HG03108 (cell line): ENCODE results near the gene NPTN.
"Not testable (repeated sequence)": the region's sequence is repeated elsewhere in the genome, so short reads cannot be mapped to it uniquely, and the experiment has no call there.

ENCODE experiments used
- ATAC-seq: cut with Tn5 transposase; IDR thresholded peaks from one replicate; pipeline ENCODE4 v1.9.1; 2021; ENCODE audit warnings: moderate library complexity; ENCODE audit not compliant: unreplicated experiment

NPTN gene

DNA sequence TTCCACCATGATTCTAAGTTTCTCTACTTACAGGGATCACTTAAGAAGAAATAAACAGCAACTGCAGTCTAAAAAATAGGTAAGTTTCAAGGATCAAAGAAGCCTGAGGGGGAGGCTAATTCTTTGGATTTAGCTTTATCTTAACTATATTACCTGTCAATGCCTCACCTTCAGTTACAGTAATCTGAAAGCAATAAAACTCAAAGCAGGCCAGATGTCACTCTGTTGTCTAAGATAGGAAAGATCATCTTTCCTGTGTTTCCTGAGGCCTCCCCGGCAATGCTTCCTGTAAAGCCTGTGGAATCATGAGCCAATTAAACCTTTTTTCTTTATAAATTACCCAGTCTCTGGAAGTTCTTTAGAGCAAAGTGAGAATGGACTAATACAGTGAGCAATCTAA lies 60.2 kb downstream of the NPTN start:
- no peak for ATAC-seq

DNA sequence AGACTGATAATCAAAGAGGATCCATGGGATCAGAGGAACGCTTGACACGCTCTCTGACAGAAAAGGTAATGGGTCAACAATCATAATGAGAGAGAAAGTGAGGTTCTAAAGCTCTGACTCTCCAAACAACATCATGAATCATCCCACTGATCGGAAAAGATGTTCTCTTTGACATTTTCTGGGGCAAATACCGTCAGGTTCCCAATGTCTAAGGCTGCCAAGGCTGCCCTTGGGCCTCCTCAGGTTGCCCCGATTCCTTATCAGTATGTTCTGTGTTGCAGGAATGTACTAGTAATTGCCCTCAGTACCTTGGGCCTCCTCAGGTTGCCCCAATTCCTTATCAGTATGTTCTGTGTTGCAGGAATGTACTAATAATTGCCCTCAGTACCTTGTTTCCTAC lies 60.9 kb downstream of the NPTN start:
- no peak for ATAC-seq

DNA sequence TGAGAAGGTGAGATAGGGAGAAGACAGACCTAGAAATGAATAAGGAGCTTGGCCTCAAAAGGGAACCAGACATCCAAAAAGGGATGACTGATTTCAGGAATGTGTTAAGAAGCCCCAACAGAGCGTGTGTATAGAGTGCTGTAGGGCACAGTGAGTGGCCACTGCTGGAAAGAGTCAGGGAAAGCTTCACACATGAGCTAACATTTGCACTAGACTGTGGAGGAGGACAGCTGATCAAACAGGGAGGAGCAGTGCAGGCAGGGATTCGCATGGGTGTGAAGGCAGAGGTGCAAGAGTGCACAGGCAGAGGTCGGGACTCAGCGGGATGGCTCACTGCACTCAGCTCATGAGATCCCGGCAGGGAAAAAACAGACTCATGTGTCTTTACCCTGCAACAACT lies 61.8 kb downstream of the NPTN start:
- ATAC-seq = no peak

DNA sequence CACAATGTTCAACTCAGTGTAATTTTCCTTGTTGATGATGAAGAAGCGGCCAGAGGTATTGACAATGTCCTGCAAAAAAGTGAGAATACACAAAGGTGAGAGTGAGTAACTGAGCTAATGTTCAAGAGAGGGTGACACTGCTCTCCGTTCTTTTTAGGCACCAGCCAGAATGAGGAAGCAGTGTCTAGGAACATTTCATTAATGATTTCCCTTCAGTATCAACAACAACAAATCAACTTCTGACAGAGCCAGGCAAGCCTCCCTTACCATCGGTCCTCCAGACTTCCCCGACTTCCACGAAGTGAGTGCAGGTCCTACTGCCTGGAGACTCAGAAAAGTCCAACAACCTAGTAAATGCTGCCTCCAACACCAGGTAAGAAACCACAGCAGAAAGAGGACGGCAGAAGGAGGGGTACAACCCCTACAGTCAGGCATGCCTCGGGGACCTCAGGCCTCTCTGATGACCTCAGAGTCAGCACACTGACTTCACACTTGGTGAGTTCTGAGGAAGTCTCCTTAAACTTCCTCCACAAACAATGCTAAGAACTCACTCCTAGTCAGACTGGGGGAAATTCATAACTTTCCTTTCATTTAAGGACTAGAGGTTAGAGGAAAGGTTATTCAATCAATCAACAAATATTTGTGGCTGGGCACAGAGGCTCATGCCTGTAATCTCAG lies 62.7 kb downstream of the NPTN start:
- ATAC-seq = no peak

DNA sequence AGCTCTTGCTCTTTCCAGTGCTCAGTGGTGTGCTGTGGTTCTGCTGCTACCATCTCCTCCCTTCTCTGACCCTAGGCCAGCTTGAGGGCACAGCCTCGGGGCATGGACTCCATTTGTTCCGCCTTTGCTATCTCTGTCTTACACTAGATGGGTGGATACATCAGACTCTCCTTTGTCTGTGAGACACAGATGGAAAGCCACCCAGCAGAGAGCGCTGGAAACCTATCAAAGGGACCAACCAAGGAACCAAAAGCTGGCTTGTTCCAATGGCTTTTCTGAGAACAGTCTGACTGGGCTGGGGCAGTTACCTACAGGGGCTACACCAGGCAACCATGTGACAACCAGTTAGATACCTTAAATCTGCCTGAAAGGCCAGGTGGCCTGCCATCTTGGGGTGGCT lies 63.8 kb downstream of the NPTN start:
- ATAC-seq = no peak

DNA sequence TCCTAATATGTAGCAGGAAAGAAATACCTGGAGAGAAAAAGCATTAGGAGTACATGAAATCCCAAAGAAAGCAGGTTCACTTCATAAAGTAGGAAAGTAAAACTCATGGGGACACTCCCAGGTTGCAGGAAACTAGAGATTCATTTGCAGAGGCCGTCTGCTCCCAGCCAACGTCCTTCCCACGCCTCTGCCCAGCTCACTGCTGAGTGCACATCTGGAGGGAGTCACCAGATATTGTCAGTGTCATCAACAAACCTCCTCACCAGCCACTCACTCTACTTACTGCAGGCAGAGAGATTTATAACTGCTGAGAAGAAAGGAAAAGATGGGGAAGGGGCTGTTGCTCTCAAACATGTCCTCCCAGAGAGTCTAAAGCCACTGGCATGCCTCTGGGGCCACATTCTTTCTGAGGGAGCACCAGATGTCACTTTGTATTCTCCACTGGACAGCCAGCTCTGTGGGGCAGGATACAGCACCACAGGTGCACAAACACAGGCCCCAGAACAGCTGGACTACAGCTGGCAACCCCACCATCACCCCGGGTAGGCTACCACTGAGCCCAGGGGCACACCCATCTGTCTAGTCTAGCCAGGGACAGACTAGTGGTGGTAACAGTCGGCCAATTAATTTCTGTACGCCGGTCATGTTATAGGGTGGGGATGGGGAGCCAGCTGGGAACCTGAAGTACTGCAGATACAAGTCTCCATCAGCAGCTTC lies 64.5 kb downstream of the NPTN start:
- ATAC-seq = no peak

DNA sequence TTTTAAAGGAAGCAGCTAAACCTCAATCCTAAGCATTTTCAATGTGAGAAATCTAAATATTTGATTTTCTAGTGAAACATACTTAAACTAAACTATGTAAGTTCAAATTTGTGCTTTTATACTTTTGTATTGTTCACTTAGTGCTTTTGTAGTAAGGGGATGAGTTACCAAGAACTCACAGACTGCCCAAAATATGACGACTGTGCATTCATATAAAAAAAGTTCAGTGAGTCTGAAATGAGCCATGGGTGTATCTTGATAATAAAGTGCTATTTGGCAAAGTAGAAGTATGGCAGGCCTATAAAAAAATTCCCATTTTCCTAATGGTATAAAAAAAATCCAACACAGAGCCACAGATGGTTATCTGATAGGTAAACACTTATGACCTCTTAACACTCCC lies 66.2 kb downstream of the NPTN start:
- no peak for ATAC-seq

DNA sequence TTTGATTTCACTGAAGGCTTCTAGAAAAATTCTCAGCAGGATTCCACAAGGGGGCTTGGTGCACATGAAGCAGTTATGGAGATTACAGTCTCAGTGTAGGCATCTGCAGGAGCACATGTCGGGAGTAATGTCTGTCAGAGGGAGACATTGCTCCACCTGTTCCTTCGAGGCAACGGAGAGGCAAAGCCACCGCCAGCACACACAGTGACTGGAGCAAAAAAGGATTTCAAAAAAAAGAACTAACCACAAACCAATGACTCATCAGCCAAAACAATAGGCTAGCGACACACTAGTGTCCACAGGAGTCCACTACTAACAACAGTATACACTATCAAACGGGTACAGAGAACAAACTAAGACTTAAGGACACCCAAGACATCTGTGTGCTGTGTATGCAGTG lies 68.9 kb downstream of the NPTN start:
- ATAC-seq = no peak

DNA sequence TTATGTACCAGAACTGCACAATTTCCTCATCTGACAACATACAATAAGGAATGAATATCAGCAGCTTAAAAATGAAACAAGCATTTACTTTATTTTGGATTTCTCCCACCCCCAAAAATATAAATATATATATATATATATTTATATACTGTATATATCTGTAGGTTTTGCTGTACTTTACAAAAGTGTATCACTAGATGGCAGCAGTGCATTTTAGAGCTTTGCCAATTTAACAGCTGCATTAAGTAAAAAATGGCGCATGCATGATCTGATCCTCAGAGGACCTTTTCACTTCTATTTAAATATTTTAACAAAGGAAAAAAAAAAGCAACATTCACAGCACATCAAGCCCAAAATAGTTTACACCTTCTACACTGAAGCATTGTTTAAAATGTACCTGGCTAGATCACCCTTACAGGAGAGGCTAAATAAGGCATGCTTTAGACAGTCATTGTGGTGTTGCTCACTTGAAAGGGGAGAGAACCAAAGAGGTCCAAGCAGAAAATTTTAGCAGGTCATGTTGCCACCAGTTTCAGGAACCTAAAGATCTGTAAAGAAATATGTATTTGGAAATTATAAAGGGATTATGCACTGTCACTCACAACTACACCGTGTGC lies 72.6 kb downstream of the NPTN start:
- no peak for ATAC-seq

DNA sequence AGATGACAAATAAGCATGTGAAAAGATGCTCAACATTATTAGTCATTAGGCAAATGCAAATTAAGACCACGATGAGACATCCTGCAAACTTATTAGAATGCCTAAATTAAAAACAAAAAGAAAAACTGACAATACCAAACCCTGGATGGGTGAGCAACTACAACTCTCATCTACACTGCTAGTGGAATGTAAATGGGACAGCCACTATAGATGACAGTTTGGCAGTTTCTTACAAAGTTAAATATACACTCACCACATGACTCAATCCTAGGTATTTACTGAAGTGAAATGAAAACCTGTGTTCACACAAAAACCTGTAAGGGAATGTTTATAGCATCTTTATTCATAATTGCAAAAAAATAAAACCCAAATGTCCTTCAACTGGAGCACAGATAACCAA lies 74.7 kb downstream of the NPTN start:
- no peak for ATAC-seq

DNA sequence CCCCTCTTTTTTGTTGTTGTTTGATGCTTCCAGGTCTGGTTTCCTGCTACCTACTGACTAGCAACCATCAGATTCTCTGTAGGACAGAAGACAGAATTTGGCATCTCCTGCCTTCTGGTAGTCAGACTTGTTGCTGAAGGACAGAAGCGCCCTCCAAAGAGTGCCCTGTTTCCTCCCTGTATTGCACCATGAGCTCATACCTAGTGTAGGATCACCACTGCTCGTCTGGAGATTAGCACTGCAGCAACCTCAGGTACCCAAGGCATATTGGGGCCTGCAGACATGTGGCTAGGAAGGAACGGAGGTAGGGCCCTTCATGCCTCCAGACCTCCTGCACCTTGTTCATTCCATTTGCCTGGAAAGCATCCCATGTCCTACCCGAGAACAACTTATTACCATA lies 78.1 kb downstream of the NPTN start:
- ATAC-seq = no peak

DNA sequence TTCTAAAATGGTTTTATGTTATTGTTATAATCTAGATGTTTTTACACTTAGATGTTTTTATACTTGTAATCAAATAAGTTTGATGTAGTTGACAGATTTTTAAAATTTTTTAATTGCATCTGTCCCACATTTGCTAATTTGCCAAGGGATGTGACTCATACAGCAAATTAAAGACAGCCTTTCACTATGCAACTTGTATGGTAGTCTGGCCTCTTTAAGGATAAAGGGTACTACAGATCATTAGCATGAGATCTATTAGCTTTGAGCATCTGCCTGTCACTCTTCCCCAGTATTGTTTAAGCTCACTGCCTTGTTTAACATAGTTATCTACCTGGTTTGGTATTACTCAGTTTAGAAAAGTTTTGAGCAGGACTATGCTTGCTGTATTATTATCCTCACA lies 83.0 kb downstream of the NPTN start:
- ATAC-seq = no peak

DNA sequence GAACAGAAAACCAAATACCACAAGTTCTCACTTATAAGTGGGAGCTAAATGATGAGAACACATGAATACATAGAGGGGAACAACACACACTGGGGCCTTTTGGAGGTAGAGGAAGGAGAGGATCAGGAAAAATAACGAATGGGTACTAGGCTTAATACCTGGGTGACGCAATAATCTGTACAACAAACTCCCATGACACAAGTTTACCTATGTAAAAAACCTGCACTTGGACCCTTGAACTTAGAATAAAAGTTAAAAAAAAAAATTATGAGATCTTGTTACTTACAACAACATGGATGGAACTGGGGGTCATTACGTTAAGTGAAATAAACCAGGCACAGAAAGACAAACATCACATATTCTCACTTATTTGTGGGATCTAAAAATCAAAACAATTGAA lies 84.3 kb downstream of the NPTN start:
- not testable (repeated sequence) for ATAC-seq

DNA sequence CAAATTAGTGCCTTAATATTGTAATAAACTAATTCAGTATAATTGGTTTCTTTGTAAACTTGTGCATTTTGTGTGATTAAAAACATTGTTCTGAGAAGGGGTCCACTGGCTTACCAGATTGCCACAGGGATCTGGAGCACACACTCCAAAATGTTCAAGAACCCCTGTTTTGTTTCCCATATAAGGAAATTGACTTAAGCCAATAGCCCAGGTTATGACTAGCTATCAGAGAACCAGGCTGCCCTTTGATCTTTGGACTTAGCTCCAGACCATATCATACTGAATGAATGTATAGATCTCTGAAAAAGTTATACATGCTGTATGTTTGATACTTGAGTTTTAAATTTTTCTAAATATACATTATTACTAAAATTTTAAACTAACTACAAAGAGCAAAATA lies 91.7 kb downstream of the NPTN start:
- ATAC-seq = no peak

DNA sequence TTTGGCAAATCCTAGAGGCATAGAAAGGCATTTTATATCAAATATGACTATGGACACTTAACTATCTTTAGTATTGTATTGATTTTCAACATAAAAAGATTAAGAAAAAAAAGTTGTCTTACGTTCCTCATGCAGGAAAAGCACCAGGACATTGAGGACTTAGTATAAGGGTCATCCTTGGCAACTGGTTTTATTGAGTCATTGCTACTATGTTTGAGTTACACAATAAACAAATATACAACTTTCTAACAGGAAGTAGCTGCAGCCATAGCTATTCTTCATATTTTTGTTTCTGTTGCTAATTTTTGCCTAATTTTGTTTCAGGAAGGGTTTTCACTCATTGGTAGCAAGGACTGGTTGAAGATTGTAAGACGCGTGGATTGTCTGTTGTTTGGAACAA lies 93.0 kb downstream of the NPTN start:
- ATAC-seq = no peak

DNA sequence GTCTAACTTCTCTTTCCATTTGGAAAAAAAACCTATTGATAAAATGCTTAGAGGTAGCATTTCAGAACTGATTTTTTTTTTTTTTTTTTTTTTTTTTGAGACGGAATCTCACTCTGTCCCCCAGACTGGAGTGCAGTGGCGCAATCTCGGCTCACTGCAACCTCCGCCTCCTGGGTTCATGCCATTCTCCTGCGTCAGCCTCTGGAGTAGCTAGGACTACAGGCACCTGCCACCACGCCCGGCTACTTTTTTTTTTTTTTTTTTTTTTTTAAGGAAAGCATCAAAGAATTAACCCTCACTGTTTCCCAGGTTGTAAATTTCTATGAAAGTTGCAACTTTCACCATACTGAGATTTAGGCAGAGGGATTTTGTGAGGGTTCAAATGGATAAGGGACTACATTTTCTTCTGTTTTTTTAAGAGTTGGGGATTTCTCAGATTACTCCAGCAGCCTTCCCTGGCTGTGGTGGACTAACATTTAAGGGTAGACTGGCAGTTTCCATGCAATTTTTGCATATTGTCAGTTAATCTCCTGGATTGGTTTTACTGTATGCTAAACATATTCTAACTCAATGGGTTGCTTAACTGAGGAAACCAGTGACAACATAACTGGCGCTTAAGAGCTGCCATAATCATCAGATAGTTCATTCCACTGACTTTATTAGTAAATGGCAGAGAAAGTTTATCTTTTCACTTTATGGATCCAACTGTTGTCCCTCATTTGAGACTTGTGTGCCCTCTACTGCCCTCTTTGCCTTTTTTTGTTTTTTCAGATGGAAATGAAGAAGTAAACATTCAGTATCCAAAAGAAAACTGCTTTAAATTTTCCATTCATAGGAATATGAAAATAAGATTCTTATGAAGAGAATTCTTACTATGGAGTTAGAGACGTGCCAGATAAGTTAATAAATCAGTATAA lies 93.7 kb downstream of the NPTN start:
- no peak for ATAC-seq

DNA sequence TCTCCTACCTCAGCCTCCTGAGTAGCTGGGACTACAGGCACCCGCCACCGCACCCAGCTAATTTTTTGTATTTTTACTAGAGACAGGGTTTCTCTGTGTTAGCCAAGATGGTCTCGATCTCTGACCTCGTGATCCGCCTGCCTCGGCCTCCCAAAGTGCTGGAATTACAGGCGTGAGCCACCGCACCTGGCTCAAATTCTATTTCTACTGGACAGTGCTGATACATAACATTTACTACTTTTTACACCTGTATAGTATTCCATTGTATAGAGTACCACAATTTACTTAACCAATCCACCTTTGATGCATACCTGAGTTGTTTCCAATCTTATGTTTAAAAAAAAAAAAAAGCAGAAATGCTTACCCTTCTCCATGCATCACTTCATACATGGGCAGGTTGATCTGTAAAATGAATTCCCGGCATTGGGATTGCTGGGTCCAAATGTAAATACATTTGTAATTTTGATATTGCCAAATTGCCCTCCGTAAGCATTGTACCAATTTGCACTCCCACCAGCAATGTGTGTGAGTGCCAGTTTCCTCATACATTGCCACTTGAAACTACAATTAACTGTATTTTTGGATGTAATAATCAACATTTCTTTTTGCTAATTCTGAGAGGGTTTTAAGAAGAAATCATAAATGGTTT lies 94.5 kb downstream of the NPTN start:
- no peak for ATAC-seq

DNA sequence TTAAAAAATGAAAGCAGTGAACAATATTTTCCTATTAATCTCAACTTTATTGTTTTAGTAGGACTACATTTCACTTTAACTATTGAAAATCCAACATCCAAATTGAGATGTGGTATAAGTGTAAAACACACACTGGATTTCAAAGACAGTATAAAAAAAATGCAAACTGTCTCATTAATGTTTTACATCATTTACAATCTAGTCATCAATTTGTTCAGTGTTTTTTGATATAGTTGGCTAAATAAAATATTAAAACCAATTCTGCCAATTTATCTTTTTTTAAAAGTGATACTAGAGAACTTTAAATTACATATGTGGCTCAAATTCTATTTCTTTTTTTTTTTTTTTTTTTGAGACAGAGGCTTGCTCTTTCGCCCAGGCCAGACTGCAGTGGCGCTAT lies 95.1 kb downstream of the NPTN start:
- ATAC-seq = no peak

DNA sequence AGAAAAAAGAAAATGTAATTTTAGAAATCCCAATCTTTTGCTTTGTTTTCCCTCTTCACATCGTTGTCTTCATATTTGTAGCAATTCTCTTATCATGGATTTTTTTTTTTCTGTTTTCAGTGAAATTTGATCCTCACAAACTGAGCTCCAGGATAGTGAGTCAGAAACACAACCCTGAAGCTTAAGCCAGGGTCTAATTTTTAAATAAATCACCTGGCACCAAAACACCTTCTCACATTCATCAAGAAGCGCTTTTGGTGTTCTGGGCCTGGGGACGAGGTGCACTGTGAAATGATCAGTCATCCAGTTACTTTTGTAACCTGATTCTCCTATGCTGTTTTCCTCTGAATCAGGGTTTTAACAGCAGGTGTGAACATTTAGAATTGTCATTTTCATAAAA lies 102.5 kb downstream of the NPTN start:
- ATAC-seq = no peak

DNA sequence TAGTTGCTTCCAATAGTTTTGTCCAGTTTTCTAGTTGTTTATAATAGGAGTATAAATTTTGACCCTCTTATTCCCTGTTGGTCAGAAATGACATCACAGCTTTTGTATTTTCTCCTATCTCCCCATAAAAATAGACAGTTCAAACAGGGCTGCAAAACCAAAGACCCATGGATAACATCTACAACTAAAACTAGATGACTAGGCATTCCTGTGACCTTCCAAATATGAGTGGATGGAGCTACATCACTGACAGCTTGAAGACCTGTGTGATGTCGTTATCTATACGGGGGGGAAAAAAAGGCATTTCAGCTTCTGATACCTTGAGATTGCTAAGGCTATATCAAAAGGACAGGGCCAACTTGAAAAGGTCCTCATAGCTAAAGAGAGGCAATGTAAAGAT lies 105.6 kb downstream of the NPTN start:
- no peak for ATAC-seq

DNA sequence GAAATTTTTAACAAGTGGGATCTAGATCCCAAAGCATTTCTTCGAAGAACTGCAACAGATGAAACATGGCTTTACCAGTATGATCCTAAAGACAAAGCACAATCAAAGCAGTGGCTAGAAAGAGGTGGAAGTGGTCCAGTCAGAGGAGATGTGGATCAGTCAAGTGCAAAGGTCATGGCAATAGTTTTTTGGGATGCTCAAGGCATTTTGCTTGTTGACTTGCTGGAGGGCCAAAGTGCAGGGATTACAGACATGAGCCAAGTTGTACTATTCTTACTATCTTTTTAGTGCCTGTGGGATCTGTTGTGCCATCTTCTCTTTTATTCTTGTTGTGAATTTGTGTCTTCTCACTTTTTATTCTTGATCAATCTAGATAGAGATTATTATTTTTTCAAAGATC lies 108.3 kb downstream of the NPTN start:
- ATAC-seq = no peak
